ENCODE measurements around the gene OR1K1. TPM values are rescaled to one million over a fixed set of nuclear protein-coding genes. Genes with fewer than 3 reads are reported as not detected.

OR1K1 gene
- total and polyA plus RNA-seq, 10 donors, result not detected

Other genes with a start within 250 kb of the OR1K1 start
- not detected for gene OR1N2, start 247.0 kb upstream of the OR1K1 start, total RNA-seq
- gene OR1N2, start 247.0 kb upstream of the OR1K1 start, polyA plus RNA-seq, result not detected
- 1 to 10 TPM in 2 of 7 donors, under 1 TPM in 5; 0.33 to 1.6 (median 0.92) TPM for gene OR1L8, start 216.7 kb upstream of the OR1K1 start, total RNA-seq
- gene OR1L8, start 216.7 kb upstream of the OR1K1 start, polyA plus RNA-seq, result under 1 TPM in 2 of 3 donors, not detected in 1; 0.17 to 0.38 TPM
- not detected for gene OR1Q1, start 185.4 kb upstream of the OR1K1 start, total RNA-seq
- not detected for gene OR1Q1, start 185.4 kb upstream of the OR1K1 start, polyA plus RNA-seq
- under 1 TPM in 1 of 7 donors, not detected in 6; 0.60 TPM for gene OR1B1, start 142.5 kb upstream of the OR1K1 start, total RNA-seq
- not detected for gene OR1B1, start 142.5 kb upstream of the OR1K1 start, polyA plus RNA-seq
- not detected for gene OR1L1, start 138.4 kb upstream of the OR1K1 start, total RNA-seq
- gene OR1L1, start 138.4 kb upstream of the OR1K1 start, polyA plus RNA-seq, result not detected
- not detected for gene OR1L3, start 125.0 kb upstream of the OR1K1 start, total RNA-seq
- gene OR1L3, start 125.0 kb upstream of the OR1K1 start, polyA plus RNA-seq, result not detected
- not detected for gene OR1L4, start 76.1 kb upstream of the OR1K1 start, total RNA-seq
- gene OR1L4, start 76.1 kb upstream of the OR1K1 start, polyA plus RNA-seq, result not detected
- not detected for gene OR1L6, start 57.8 kb upstream of the OR1K1 start, total RNA-seq
- not detected for gene OR1L6, start 57.8 kb upstream of the OR1K1 start, polyA plus RNA-seq
- gene OR5C1, start 11.2 kb upstream of the OR1K1 start, total RNA-seq, result not detected
- gene OR5C1, start 11.2 kb upstream of the OR1K1 start, polyA plus RNA-seq, result not detected
- 10 to 100 TPM; 15.7 to 25.5 (median 22.6) TPM for gene PDCL, start 28.5 kb downstream of the OR1K1 start, total RNA-seq
- 10 to 100 TPM in 1 of 3 donors, 1 to 10 TPM in 2; 6.8 to 11.5 (median 8.8) TPM for gene PDCL, start 28.5 kb downstream of the OR1K1 start, polyA plus RNA-seq
- gene RC3H2, start 105.2 kb downstream of the OR1K1 start, total RNA-seq, result 10 to 100 TPM; 58.3 to 78.7 (median 64.8) TPM
- gene RC3H2, start 105.2 kb downstream of the OR1K1 start, polyA plus RNA-seq, result 10 to 100 TPM in 1 of 3 donors, 1 to 10 TPM in 2; 8.3 to 13.7 (median 9.6) TPM
- gene ZBTB6, start 113.2 kb downstream of the OR1K1 start, total RNA-seq, result 10 to 100 TPM in 6 of 7 donors, 1 to 10 TPM in 1; 7.5 to 16.8 (median 11.8) TPM
- gene ZBTB6, start 113.2 kb downstream of the OR1K1 start, polyA plus RNA-seq, result 1 to 10 TPM; 4.9 to 6.3 (median 5.0) TPM
- gene ZBTB26, start 131.4 kb downstream of the OR1K1 start, total RNA-seq, result 10 to 100 TPM in 2 of 7 donors, 1 to 10 TPM in 5; 7.3 to 10.9 (median 9.4) TPM
- 1 to 10 TPM; 5.1 to 5.4 (median 5.2) TPM for gene ZBTB26, start 131.4 kb downstream of the OR1K1 start, polyA plus RNA-seq
- gene RABGAP1, start 140.9 kb downstream of the OR1K1 start, total RNA-seq, result 10 to 100 TPM; 43.2 to 65.7 (median 54.8) TPM
- 10 to 100 TPM in 1 of 3 donors, 1 to 10 TPM in 2; 7.4 to 11.8 (median 7.7) TPM for gene RABGAP1, start 140.9 kb downstream of the OR1K1 start, polyA plus RNA-seq
- 1 to 10 TPM in 6 of 7 donors, not detected in 1; 2.3 to 5.4 (median 3.3) TPM for gene GPR21, start 233.5 kb downstream of the OR1K1 start, total RNA-seq
- under 1 TPM; 0.19 to 0.43 (median 0.24) TPM for gene GPR21, start 233.5 kb downstream of the OR1K1 start, polyA plus RNA-seq